Stimulated activated CD8-positive, alpha-beta memory T cell treated with anti-CD3 and anti-CD28 coated beads, Interleukin-15, amount 100 ng/mL, for 4 hours (primary cell): ENCODE results near the gene CCL15.
"Not testable (repeated sequence)": the region's sequence is repeated elsewhere in the genome, so short reads cannot be mapped to it uniquely, and the experiment has no call there.

Source experiments
- DNase-seq, 2 donors: peaks; one replicate each; pipeline ENCODE4 v3.0.0-alpha.2; 2020; ENCODE audit warnings: low read depth in 2 of 2

CCL15 gene, protein sequence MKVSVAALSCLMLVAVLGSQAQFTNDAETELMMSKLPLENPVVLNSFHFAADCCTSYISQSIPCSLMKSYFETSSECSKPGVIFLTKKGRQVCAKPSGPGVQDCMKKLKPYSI

GRCh38 chr17:36001110-36001771 lies at the start of gene CCL15:
CCL15 (minus strand) TSS chr17:36001553; CDS start chr17:36001492, 61 bp downstream.
- DNase-seq, result no peak

- no peak for DNase-seq
Measured at GRCh38 chr17:36049643-36050042, 48.3 kb upstream of the CCL15 start.

DNA sequence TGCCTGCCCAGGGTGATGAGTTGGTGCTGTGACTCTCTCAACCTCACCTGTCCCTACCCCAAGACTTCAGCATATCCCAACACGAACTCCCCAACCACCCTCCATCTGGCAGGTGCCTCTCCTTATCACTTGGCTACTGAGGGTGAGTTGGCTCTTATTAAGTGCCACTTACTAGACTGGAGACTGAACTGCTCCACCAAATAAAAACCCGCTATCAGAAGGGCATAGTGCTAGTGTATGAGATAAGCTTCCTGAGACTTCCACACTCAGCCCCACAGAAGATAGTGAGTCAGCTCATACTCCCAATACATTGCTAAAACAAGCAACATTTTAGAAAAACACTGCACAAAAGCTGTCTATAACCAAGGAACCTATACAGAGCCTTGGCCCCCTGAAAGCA lies 46.7 kb upstream of the CCL15 start:
- DNase-seq, result no peak

- DNase-seq, result no peak
Measured at GRCh38 chr17:36036235-36036634, 34.9 kb upstream of the CCL15 start.

DNA sequence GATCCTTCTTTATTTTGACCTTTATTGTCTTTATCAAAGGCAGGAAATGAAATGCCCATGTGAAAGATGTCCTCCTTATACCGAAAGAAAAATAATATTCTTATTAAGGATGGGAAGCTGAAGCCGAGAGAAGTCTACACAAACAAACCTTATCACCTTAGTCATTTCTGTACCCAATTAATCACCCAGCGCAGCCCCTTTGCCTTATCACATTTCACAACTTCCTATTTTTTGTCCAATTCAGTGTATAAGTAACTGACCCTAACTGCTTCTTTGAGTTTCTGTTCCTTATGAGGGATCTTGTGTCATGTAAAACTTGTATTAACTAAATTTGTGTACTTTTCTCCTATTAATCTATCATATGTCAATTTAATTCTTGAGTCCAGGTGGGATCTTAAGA lies 32.8 kb upstream of the CCL15 start:
- no peak for DNase-seq

DNA sequence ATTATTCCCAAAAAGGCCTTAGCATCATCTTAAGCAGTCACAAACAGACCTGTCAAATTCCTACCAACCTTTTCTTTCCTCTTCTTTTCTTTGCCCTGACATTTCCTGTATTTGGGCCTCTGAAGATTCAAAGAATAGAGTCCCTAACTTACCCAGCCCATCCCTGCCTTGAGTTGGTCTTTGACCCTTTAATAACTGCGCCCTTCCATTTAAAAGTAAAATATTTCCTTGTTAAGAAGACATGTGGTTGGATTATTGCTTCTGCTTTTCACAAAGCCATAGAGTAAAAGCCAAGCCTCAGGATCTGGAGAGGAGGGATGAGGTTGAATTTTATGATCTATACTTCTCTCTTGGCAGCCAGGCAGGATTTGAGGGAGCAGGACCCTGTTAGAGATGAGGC lies 29.6 kb upstream of the CCL15 start:
- DNase-seq, result no peak

GRCh38 chr17:36027761-36028160 lies 26.4 kb upstream of the CCL15 start:
- no peak for DNase-seq

DNA sequence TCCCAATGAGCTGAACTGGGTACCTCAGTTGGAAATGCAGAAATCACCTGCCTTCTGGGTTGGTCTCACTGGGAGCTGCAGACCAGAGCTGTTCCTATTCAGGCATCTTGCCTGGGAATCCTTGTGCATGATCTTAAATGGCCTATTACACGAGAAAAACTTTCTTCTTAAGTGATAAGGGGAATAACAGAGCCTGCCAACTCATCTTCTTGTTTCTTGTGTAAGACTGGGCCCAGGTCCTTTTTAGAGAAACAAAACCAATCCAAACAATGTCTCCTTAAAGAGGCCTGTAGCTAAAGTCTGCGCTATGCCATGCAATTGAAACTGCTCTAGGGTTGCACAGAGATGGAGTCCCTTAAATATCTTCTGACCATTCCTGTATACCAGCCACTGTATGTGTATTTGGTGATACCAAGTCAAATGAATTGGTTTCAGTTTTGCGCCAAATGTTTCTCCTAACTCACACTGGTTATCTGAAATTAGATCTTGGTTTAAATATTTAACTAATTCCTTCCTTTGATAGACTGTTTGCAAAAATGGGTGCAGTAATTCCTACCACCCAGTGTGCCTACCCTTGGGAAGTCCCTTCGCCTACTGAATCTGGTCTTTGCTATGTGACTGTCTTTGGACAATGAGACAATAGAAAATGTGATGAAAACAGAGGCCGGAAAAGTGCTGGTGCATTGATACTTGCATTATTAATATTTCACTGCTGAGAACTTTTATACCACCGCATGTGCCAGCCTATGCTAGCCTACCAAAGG lies 22.9 kb upstream of the CCL15 start:
- DNase-seq, result no peak

- DNase-seq, result no peak
Measured at GRCh38 chr17:36019423-36019822, 18.1 kb upstream of the CCL15 start.

DNA sequence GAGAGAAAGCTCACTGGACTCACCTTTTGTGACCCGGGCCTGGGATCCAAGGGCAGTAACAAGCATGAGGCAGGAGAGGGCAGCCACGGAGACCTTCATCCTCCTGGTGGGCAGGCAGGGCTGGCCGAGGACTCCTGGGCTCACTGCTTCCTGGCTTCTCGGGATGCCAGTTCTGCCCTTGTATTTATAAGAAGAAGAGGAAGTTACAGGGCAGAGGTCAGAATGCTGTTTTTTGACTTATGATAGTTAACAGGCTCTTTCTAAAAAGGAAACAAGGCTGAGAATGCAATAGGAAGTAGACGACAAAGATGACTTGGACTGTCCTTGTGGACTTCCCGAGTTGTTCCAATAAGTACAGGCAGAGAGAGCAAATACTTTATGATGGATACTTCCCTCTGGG lies 16.4 kb upstream of the CCL15 start, which contains the start of gene CCL23:
CCL23 (minus strand) TSS at position 174 of the 400 bp plus-strand sequence; CDS start at position 99, 75 bp downstream.
- DNase-seq, result no peak

- no peak for DNase-seq
Measured at GRCh38 chr17:36016555-36016954, 15.2 kb upstream of the CCL15 start.

GRCh38 chr17:36015895-36016294 lies 14.5 kb upstream of the CCL15 start:
- DNase-seq, result not testable (repeated sequence)

DNA sequence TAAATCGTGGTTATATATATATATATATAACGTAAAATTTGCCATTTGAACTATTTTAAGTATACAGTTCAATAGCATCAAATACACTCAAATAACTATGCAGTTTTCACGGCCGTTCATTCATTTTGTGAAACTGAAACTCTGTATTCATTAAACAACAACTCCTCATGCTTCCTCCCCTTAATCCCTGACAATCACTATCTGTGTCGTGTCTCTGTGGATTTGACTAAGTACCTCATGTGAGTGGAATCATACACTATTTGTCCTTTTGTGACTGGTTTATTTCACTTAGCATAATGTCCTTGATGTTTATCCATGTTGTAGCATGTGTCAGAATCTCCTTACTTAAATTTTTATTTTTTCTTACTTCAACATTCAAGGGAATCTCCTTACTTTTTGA lies 13.6 kb upstream of the CCL15 start:
- no peak for DNase-seq

- no peak for DNase-seq
Measured at GRCh38 chr17:36011201-36011600, 9.8 kb upstream of the CCL15 start.

GRCh38 chr17:36008998-36009665 lies 7.8 kb upstream of the CCL15 start:
- no peak for DNase-seq

DNA sequence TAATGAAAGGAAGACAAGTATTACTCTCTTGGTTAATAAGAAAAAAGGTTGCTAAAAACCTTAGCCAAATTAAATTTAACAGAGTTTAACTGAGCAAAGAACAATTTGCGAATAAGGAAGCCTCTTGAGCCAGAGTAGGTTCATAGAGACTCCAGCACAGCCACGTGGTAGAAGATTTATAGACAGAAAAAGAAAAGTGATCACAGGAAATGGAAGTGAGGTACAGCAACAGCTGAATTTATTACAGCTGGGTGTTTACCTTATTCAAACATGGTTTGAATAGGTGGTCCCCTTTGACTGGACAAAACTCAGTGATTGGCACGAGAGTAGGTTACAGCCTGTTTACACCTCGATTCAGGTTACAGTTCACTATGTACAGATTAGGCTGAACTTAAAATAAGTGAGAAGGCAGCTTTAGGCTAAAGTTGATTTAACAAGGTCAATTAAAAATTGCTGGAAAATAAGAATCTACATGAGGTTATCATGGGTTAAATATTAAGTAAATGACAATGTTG lies 3.3 kb upstream of the CCL15 start:
- DNase-seq, result no peak

- no peak for DNase-seq
Measured at GRCh38 chr17:36002631-36003030, 1.3 kb upstream of the CCL15 start.

DNA sequence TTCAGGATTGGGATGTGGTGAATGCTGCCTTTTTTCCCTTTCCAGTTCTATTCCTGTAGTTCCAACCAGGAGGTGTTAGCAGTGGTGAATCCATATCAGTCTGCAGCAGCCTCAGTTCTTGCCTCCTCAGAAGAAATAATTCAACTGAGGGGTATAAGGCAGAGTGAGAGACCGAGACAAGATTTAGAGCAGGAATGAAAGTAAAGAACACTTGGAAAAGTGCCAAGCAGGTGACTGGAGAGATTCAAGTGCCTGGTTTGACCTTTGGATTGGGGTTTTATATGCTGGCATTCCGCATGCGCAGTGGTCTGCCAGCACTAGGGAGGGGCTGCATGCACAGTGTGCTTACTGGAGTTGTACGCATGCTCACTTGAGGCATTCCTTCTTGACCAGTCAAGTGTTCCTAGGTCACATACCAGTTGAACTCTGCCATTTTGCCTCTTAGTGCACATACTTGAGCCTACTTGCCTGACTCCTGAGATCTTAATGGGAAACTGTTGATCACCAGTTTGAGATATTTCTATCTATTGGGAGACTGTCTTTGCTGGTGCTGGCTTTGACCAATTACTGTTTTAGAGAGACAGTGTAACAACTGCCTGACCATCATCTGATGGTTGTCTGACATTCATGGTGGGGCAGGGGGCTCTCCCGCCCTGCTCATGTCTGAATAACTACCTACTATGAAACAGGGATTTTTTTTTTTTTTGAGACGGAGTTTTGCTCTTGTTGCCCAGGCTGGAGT lies 680 bp upstream of the CCL15 start:
- no peak for DNase-seq

- no peak for DNase-seq
Measured at GRCh38 chr17:36000732-36001109, 632 bp downstream of the CCL15 start.

GRCh38 chr17:35998756-35999155 lies 2.6 kb downstream of the CCL15 start:
- DNase-seq, result no peak

DNA sequence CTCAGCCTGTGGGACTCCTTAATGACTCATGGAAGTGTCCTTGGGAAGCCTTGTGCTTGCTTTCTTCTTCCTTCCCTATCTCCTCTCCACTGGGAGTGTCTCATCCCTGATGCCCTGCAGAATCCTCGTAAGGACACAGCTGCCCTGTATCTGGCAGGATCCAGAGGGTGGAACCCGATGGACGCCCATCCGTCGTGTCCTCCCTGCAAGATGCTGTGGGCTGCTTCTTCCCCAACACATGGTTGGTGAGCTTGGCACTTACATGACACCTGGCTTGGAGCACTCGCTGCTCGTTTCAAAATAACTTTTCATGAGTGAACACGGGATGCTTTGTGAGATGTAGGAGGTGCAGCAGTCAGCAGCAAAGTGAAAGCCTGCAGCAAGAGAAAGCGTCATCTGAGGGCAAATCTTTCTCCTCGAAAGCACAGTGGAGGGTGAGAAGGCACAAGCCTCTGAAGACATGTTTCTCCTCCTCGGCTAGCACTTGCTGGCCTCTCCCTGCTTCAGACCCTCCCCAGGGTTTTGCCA lies 3.3 kb downstream of the CCL15 start:
- no peak for DNase-seq
